Activated T-cell treated with anti-CD3 and anti-CD28 coated beads for 24 hours (primary cell): ENCODE measurements around the gene ARHGAP31.
A peak's percentile ranks its signal among the peaks of the same experiment; 100 is the strongest.

Source experiments
- DNase-seq: peaks from one replicate; pipeline ENCODE4 v3.0.0-alpha.2; 2020; ENCODE audit warnings: low read depth

Gene ARHGAP31

DNA sequence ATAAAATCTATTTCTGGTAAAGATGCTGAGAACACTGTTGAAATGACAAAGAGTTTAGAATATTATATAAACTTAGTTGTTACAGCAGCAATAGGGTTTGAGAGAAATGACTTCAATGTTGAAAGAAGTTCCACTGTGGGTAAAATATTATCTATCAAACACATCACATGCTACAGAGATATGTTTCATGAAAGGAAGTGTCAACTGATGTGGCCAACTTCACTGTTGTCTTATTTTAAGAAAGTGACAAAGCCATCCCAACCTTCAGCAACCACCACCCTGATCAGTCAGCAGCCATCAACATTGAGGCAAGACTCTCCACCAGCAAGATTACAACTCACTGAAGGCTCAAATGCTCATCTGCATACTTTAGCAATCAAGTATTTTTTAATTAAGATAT is 149.0 kb downstream of the ARHGAP31 start:
- no peak for DNase-seq

DNA sequence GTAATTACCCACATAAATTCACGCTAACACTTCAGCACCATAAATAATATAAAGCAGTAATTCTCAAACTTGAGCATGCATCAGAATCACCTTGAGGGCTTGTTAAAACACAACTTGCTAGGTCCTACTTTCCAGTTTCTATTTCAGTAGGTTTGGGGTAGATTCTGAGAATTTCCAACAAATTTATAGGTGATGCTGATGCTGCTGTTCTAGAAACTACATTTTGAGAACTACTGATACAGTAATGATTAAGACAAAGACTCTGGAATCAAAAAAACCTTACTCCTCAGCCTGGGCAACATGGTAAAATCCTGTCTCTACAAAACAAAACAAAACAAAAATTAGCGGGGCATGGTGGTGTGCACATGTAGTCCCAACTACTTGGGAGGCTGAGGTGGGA is 150.4 kb downstream of the ARHGAP31 start:
- no peak for DNase-seq

DNA sequence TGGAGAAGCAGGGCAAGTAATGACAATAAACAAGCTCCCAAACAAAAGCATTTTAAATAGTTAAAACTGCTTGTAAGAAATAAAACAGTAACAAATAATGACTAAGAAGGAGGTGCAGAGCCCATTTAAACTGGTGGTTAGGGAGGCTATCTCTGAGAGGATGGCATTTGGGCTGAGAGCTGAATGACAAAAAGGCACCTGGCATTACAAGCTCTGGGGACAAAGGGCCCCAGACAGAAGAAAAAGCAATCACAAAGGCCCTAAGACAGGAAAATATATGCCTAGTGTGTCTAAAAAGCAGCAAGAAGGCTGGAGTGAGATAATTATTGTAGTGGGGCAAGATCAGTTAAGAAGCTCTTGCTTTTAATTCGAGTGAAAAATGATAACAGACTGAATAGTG is 159.6 kb downstream of the ARHGAP31 start:
- no peak for DNase-seq

DNA sequence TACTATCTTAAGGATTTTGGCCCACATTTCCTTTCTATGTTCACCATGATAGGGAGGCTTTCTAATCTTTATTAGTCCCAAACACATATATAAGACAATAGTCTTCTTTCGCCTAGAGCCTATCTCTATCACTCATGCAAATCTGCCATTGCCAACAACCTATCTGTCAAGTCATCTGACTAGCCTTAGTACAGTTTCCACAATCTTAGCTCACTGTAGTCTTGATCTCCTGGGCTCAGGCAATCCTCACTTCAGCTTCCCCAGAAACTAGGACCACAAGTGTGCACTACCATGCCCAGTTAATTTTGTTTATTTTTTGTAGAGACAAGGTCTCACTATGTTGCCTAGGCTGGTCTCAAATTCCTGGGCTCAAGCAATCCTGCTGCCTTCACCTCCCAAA is 162.3 kb downstream of the ARHGAP31 start:
- no peak for DNase-seq

DNA sequence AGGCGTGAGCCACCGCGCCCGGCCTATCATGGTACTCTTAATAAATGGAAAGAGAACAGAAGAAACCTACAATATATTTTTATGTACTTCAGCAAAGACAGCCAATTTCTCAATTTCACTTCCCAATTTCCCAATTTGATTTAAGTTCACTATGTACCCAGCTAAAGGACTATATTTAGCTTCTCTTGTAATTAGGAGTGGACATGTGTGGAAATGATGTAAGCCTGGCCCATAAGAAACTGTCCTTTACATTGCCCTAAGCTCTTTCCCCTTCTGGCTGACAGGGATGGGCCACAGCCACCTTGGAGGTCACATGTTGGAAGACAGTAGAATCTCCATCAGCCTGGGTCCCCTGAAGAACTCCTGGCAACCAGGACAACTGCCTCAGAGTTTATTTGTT is 163.1 kb downstream of the ARHGAP31 start:
- DNase-seq: no peak

DNA sequence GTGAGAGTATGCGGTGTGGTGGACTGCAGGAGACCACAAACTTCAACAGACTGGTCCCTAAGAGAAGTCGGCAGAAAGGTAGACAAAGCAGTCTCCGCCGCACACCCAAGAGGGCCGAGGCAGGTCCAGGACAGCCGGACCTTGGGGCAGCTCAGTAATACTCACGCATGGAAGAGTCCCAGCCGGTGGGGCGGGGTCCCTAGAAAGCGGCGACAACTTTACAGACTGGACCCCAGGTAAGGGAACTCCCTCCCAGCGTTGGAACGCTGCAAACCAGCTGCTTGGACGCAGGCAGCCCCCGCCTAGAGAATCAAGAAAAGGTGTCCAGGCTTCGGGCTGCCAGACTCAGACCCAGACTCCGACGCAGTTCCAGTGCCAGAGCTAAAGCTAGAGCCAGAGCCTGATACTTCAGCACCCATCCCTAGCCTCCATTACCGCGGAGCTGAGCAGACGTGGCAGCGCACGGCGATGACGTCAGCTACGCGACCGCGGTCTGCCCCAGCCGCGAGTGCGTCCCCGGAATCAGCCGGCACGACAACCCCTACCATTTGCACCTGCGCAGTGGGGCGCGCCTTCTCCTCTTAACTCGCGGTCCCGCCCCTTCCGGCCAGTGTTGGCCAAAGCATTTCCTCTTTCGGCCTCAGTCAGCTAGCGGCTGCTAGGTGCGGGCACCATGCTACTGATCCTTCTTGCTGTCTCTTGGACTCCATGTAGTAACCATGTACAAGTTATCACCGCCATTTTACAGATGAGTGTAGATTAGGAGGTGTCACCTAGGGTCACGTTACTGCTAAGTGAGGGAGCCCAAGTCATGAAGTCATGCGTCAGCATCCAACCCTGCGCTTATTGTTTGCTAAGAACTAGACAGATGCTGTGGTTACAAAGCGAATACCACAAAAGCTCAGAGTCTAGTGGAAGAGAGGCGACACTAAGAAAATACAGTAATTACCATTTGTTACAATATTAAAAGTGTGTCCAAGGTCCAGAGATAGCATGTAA is 169.3 kb downstream of the ARHGAP31 start, which contains the start of gene TMEM39A:
TSS of gene TMEM39A (minus strand) at position 445 of the 999 bp plus-strand sequence. CDS start 1,541 bp downstream, outside the sequence.
- peak; percentile 98 for DNase-seq

DNA sequence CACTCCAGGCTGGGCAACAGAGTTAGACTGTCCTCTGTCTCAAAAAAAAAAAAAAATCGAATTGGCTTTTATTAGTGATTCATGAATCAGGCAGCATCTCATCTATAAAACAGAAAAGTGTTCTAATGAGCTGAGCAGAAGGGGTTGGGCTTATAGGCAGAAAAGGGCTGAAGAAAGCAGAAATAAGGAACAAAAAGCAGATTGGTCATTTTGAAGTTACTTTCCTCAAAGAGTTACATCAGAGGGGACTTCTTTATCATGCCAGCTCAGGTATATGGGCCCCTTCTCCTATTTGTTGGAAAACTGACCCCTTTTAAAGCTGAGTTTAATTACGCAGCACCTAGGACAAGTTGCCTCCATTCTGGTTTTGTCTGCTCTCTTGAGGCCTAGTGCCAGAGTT is 173.9 kb downstream of the ARHGAP31 start:
- no peak for DNase-seq

DNA sequence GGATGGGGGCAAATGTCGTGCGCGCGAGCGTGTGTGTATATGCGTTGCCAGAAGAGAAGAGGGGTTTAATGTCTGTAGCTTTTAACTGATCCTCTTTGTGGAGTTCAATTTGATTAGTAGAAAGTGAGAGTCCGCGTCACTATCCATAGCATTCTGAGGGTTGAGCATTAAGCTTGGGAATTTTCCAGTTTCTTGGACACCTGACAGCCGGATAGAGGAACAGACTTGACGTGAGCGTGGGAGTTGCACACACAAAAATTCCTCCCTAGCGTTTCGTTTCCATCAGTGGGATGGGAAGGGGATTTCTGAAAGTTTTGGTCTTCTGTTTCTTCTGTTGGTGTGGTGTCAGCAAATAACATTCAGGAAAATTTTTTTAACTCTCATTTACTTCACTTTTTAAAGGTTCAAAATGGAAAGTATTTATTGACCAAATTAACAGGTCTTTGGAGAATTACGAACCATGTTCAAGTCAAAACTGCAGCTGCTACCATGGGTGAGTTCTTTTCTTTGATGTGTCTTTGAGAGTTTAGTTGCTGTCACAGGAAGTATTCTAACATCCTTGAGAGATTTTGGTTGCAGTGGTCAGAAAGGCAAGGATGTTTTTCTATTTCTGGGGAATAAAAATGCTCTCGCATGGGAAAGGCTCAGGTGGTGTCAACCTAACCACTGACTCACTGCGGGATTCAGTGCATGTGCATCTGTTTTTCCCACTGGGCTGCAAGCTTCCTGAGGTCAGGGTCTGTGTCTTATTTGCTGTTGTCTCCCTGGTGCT is 175.4 kb downstream of the ARHGAP31 start:
- DNase-seq: no peak
